ENCODE data around the gene DNAI4. TPM values are rescaled to one million over a fixed set of nuclear protein-coding genes. Genes with fewer than 3 reads are reported as not detected.
A peak's percentile ranks its signal among the peaks of the same experiment; 100 is the strongest.
"Not testable (repeated sequence)": the region's sequence is repeated elsewhere in the genome, so short reads cannot be mapped to it uniquely, and the experiment has no call there.

The DNAI4 gene
- total RNA-seq, 2 experiments from 2014 or later: 1.9 to 10.2 TPM

DNA sequence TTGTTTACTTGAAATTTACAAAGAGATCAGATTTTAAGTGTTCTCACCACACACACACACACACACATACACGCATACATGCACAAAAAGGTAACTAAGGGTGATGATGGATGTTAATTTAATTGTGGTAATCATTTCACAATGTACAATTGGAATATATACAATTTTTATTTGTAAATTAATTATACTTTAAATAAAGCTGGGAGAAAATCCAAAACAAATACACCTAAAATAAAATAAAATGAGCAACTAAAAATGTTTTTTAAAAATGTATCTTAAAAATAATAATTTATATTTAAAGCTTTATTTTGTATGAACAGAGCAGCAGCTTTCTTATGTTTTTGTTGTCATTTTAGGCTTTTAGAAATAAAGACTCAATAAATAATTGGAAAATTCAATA is 115.4 kb downstream of the DNAI4 start:
- CTCF ChIA-PET (ENCODE audit: unreplicated experiment): no interaction called here
- BruUV-seq (replicated peaks): no TSS peak
- Histone ChIP-seq H3K27ac (ENCODE audit: low read depth, low read length, poor library complexity, severe bottlenecking) (no peak overlapping the region), H3K36me3 (ENCODE audit: insufficient read depth, low read length) (no peaks in the 10 kb centered on the region), H3K79me2 (ENCODE audit: insufficient read depth, low read depth, low read length) (no peaks in the 10 kb centered on the region), H4K20me1 (ENCODE audit: insufficient read depth, low read length) (no peaks in the 10 kb centered on the region), H3K9me2 (ENCODE audit: insufficient read depth, low read length) (no peaks in the 10 kb centered on the region), H3K4me2 (ENCODE audit: low read length) (no peak overlapping the region), H3K9me3 (ENCODE audit: low read length) (no peaks in the 10 kb centered on the region), H2AFZ (ENCODE audit: low read length) (no peak overlapping the region), H3K4me1 (ENCODE audit: insufficient read depth, low read length, poor library complexity, severe bottlenecking) (no peaks in the 10 kb centered on the region), H3K4me3 (ENCODE audit: low read depth, low read length, poor library complexity, severe bottlenecking) (no peak overlapping the region)
- TF ChIP-seq, protein P1, sequence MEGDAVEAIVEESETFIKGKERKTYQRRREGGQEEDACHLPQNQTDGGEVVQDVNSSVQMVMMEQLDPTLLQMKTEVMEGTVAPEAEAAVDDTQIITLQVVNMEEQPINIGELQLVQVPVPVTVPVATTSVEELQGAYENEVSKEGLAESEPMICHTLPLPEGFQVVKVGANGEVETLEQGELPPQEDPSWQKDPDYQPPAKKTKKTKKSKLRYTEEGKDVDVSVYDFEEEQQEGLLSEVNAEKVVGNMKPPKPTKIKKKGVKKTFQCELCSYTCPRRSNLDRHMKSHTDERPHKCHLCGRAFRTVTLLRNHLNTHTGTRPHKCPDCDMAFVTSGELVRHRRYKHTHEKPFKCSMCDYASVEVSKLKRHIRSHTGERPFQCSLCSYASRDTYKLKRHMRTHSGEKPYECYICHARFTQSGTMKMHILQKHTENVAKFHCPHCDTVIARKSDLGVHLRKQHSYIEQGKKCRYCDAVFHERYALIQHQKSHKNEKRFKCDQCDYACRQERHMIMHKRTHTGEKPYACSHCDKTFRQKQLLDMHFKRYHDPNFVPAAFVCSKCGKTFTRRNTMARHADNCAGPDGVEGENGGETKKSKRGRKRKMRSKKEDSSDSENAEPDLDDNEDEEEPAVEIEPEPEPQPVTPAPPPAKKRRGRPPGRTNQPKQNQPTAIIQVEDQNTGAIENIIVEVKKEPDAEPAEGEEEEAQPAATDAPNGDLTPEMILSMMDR (conservative IDR thresholded peaks at IDR 0.05; ENCODE audit: low read length): no peak
- no peak for TF ChIP-seq EZH2phosphoT487 (IDR thresholded peaks at IDR 0.05; ENCODE audit: borderline replicate concordance, low read depth, low read length)
- intact Hi-C loops (cut with micrococcal nuclease; ENCODE audit: unreplicated experiment): no loop called here
- no peak for DNase-seq (ENCODE audit: low spot score)
- POLR2A ChIA-PET: interaction anchor here (0.7 kb wide), 1 partner anchor 791 kb away, joined by 4 read pairs; no protein-coding TSS in a partner anchor

DNA sequence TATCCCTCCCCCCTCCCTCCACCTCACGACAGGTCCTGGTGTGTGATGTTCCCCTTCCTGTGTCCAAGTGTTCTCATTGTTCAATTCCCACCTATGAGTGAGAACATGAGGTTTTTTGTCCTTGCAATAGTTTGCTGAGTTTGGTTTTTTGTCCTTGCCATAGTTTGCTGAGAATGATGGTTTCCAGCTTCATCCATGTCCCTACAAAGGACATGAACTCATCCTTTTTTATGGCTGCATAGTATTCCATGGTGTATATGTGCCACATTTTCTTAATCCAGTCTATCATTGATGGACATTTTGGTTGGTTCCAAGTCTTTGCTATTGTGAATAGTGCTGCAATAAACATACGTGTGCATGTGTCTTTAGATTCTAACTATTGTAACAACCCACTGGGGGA is 128.8 kb downstream of the DNAI4 start:
- H3K4me3 ChIP-seq (ENCODE audit: low read depth, low read length, poor library complexity, severe bottlenecking); H3K27ac ChIP-seq (ENCODE audit: low read depth, low read length, poor library complexity, severe bottlenecking); H3K4me2 ChIP-seq (ENCODE audit: low read length); DNase-seq (ENCODE audit: low spot score); H3K9me3 ChIP-seq (ENCODE audit: low read length); H2AFZ ChIP-seq (ENCODE audit: low read length); BruUV-seq (replicated peaks); H3K9me2 ChIP-seq (ENCODE audit: insufficient read depth, low read length); H4K20me1 ChIP-seq (ENCODE audit: insufficient read depth, low read length); POLR2A ChIA-PET; H3K36me3 ChIP-seq (ENCODE audit: insufficient read depth, low read length); intact Hi-C loops (cut with micrococcal nuclease; ENCODE audit: unreplicated experiment); CTCF ChIA-PET (ENCODE audit: unreplicated experiment); H3K79me2 ChIP-seq (ENCODE audit: insufficient read depth, low read depth, low read length); H3K4me1 ChIP-seq (ENCODE audit: insufficient read depth, low read length, poor library complexity, severe bottlenecking): not testable (repeated sequence)

DNA sequence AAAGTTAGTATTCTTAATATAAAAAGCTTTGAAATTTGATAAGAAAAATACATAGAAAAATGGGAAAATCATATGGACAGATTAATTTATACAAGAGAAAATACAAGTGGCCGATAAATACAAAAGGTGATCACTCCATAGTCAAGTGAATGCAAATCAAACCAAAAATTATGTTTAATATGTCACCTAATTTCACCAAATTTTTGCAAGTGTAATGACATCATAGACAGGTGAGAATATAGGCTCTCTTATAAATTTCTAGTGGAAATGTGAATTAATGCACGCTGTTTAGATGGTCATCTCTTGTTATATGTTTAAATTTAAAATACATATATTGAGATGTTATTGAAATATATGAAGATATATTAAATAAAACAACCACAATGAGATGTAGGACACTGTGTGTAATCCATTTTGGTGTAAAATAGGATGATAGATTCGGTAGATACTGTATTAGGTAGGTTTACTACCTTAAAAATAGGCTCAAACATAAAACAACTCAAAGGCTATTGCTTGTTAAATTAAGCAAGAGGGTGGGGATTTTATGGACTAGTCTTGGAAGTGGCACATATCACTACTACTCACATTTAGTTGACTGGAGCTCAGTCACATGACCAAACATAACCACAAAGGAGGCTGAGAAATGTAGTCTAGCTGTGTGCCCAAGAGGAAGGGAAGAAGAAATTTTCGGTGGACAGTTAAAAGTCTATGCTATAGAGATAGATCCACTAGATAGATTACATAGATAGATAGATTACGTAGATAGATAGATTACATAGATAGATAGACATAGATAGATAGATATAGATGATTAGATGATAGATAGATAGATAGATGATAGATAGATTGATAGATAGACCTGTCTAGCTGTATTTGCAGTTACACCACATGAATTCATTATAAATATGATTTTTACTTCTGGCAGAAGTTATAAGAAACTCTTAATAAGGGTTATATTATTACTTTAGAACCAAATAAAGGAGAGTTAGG is 132.7 kb downstream of the DNAI4 start:
- ChIA-PET CTCF (ENCODE audit: unreplicated experiment) (no interaction called here), POLR2A (interaction anchor here (2.1 kb wide), 1 partner anchor 11 kb away, joined by 13 read pairs; no protein-coding TSS in a partner anchor)
- intact Hi-C loops (cut with micrococcal nuclease; ENCODE audit: unreplicated experiment): no loop called here

More for the DNA sequence above, 132.7 kb downstream of the DNAI4 start:
- Histone ChIP-seq H3K4me1 (ENCODE audit: insufficient read depth, low read length, poor library complexity, severe bottlenecking) (peaks cover 20% of the 10 kb centered on the region), H3K79me2 (ENCODE audit: insufficient read depth, low read depth, low read length) (no peaks in the 10 kb centered on the region), H3K4me3 (ENCODE audit: low read depth, low read length, poor library complexity, severe bottlenecking) (no peak overlapping the region), H3K9me3 (ENCODE audit: low read length) (peaks cover 6% of the 10 kb centered on the region; the same call in 1 of the 2 replicates), H2AFZ (ENCODE audit: low read length) (peak overlapping the region; percentile 52; the same call in 1 of the 2 replicates), H3K9me2 (ENCODE audit: insufficient read depth, low read length) (no peaks in the 10 kb centered on the region), H3K4me2 (ENCODE audit: low read length) (no peak overlapping the region), H3K27ac (ENCODE audit: low read depth, low read length, poor library complexity, severe bottlenecking) (no peak overlapping the region), H3K36me3 (ENCODE audit: insufficient read depth, low read length) (no peaks in the 10 kb centered on the region), H4K20me1 (ENCODE audit: insufficient read depth, low read length) (no peaks in the 10 kb centered on the region)
- no peak for TF ChIP-seq EZH2phosphoT487 (IDR thresholded peaks at IDR 0.05; ENCODE audit: borderline replicate concordance, low read depth, low read length)
- TF ChIP-seq, protein P1 (conservative IDR thresholded peaks at IDR 0.05; ENCODE audit: low read length): no peak
- no peak for DNase-seq (ENCODE audit: low spot score)
- no TSS peak for BruUV-seq (replicated peaks)
